Naive thymus-derived CD4-positive, alpha-beta T cell (primary cell): ENCODE data around the gene PODXL. TPM values are rescaled to one million over a fixed set of nuclear protein-coding genes. Genes with fewer than 3 reads are reported as not detected.
"Not testable (repeated sequence)": the region's sequence is repeated elsewhere in the genome, so short reads cannot be mapped to it uniquely, and the experiment has no call there.

Source experiments
- ATAC-seq: fragments of 150-1000 bp; cut with Tn5 transposase; 2 replicates; pipeline ENCODE4 v1.10.0; 2021; ENCODE audit warnings: mild to moderate bottlenecking, moderate library complexity
- CTCF ChIA-PET: fragments of 350-600 bp; sonication (Branson Sonifier 250); formaldehyde crosslinking; loops from one replicate; lab custom pipeline; 2021; ENCODE audit warnings: antibody characterized with exemption; lab: Charles Lee
- POLR2A ChIA-PET: fragments of 350-600 bp; sonication (Branson Sonifier 250); formaldehyde crosslinking; loops from one replicate; lab custom pipeline; 2021; ENCODE audit warnings: antibody characterized with exemption, inconsistent platforms; lab: Charles Lee
- DNase-seq, 9 donors: peaks; one replicate each; pipeline versions ENCODE4 v3.0.0 to v3.0.0-alpha.2; 2020 to 2022; ENCODE audit warnings: mixed read lengths in 1 of 9
- H3K27ac ChIP-seq: one replicate; pipeline ENCODE4 v1.7.0; 2013; ENCODE audit warnings: mild to moderate bottlenecking, low read depth, low read length, moderate library complexity
- H3K27me3 ChIP-seq, 2 donors: one replicate each; pipeline ENCODE4 v1.7.0; 2013; ENCODE audit warnings: low read length in 2 of 2, mild to moderate bottlenecking in 2 of 2, moderate library complexity in 2 of 2; ENCODE audit not compliant: control insufficient read depth in 2 of 2, insufficient read depth in 2 of 2
- H3K36me3 ChIP-seq, 3 experiments: 1 replicate in 2 of 3; 2 replicates in 1 of 3; pipeline ENCODE4 v1.7.0; 2013; ENCODE audit warnings: low read length in 3 of 3, mild to moderate bottlenecking in 3 of 3, moderate library complexity in 1 of 3; ENCODE audit not compliant: insufficient read depth in 3 of 3, control insufficient read depth in 2 of 3
- H3K4me1 ChIP-seq, 2 donors: one replicate each; pipeline ENCODE4 v1.7.0; 2013; ENCODE audit warnings: low read length in 2 of 2, mild to moderate bottlenecking in 2 of 2, moderate library complexity in 1 of 2; ENCODE audit not compliant: control insufficient read depth in 2 of 2, insufficient read depth in 2 of 2
- H3K4me3 ChIP-seq: 2 replicates; pipeline ENCODE4 v1.7.0; 2013; ENCODE audit warnings: mild to moderate bottlenecking, low read length
- H3K9me3 ChIP-seq, 3 experiments: 1 replicate in 2 of 3; 2 replicates in 1 of 3; pipeline ENCODE4 v1.7.0; 2013; ENCODE audit warnings: low read length in 3 of 3; ENCODE audit not compliant: control insufficient read depth in 2 of 3
- H3K27ac Mint-ChIP-seq, 9 donors: one replicate each; pipeline ENCODE4 v1.8.0; 2020 to 2022; ENCODE audit warnings: mixed read lengths in 9 of 9, mild to moderate bottlenecking in 8 of 9, moderate library complexity in 5 of 9, inconsistent platforms in 2 of 9
- H3K27me3 Mint-ChIP-seq, 5 donors: one replicate each; pipeline ENCODE4 v1.8.0; 2021 to 2022; ENCODE audit warnings: mixed read lengths in 5 of 5, mild to moderate bottlenecking in 1 of 5
- H3K36me3 Mint-ChIP-seq, 5 donors: one replicate each; pipeline ENCODE4 v1.8.0; 2020 to 2022; ENCODE audit warnings: mixed read lengths in 5 of 5, mild to moderate bottlenecking in 3 of 5, inconsistent platforms in 1 of 5
- H3K4me1 Mint-ChIP-seq, 7 donors: one replicate each; pipeline ENCODE4 v1.8.0; 2020 to 2022; ENCODE audit warnings: mixed read lengths in 7 of 7, mild to moderate bottlenecking in 3 of 7, inconsistent platforms in 1 of 7
- H3K4me3 Mint-ChIP-seq, 10 donors: one replicate each; pipeline ENCODE4 v1.8.0; 2020 to 2022; ENCODE audit warnings: mild to moderate bottlenecking in 10 of 10, mixed read lengths in 10 of 10, moderate library complexity in 6 of 10, inconsistent platforms in 2 of 10
- H3K9me3 Mint-ChIP-seq, 11 donors: one replicate each; pipeline ENCODE4 v1.8.0; 2020 to 2022; ENCODE audit warnings: mixed read lengths in 11 of 11, mild to moderate bottlenecking in 4 of 11, inconsistent platforms in 1 of 11, moderate library complexity in 1 of 11
- intact Hi-C, 2 donors: fragments of 100-400 bp; cut with micrococcal nuclease; formaldehyde crosslinking; loops; one replicate each; pipeline ENCODE4 v1.15.1; 2023
- polyA plus RNA-seq, 2 donors: library from polyadenylated mRNA; unstranded; fragments of 300-500 nt; fragmentation: Illumina TruSeq; gene quantifications; one replicate each; pipeline ENCODE4 v1.2.3, GENCODE V29; 2021
- total RNA-seq, 6 experiments: library from RNA in 5 of 6; stranded (reverse) in 5 of 6; gene quantifications; 1 replicate in 5 of 6; 2 replicates in 1 of 6; pipeline ENCODE4 v1.2.3 and lab custom pipeline; 2021 to 2026

The PODXL gene
- total and polyA plus RNA-seq, 7 experiments from 2014 or later = 0.05 to 1.4 (median 0.32) TPM

DNA sequence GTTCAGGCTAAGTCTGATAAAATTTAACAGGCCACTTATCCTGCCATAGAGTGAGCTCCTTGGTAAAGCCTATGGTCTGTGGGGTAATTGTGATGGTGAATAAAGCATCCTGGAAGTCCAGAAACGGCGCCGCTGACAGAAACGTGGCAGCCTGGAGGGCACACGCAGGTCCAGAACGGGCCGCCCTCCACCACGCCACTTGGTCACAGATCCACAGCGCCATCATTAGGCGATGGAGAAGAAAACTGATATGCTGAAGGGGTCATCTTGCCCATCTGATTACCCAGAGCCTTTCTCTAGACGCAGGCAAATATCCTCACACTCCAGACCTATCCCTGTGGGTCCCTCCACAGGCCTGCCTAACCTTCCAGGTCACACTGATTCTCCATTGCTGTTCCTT, 37.8 kb downstream of the PODXL start:
- Mint-ChIP-seq H3K36me3 (peaks cover 0 to 9% (median 0%) of the 10 kb centered on the region in 5 donors), H3K27ac (no peak overlapping the region), H3K9me3 (peaks cover 0 to 2% (median 0%) of the 10 kb centered on the region in 11 donors), H3K27me3 (peaks cover 0 to 3% (median 0%) of the 10 kb centered on the region in 5 donors), H3K4me1 (peaks cover 3 to 17% (median 12%) of the 10 kb centered on the region in 7 donors), H3K4me3 (no peak overlapping the region)
- H3K4me3 ChIP-seq = no peak overlapping the region
- POLR2A ChIA-PET = no interaction called here
- no peaks in the 10 kb centered on the region for H3K9me3 ChIP-seq
- ATAC-seq (no peak), DNase-seq (no peak)
- H3K27me3 ChIP-seq = no peaks in the 10 kb centered on the region
- CTCF ChIA-PET = interaction anchor here (0.8 kb wide), 1 partner anchor 13 kb away, joined by 3 read pairs; no protein-coding TSS in a partner anchor
- no peak overlapping the region for H3K27ac ChIP-seq
- H3K36me3 ChIP-seq = no peaks in the 10 kb centered on the region
- intact Hi-C loops = loop anchor here in 1 of 2 donors (10.0 kb wide), 1 partner anchor 624 kb away; no protein-coding TSS in a partner anchor
- peaks cover 0 to 5% of the 10 kb centered on the region in 2 donors for H3K4me1 ChIP-seq

DNA sequence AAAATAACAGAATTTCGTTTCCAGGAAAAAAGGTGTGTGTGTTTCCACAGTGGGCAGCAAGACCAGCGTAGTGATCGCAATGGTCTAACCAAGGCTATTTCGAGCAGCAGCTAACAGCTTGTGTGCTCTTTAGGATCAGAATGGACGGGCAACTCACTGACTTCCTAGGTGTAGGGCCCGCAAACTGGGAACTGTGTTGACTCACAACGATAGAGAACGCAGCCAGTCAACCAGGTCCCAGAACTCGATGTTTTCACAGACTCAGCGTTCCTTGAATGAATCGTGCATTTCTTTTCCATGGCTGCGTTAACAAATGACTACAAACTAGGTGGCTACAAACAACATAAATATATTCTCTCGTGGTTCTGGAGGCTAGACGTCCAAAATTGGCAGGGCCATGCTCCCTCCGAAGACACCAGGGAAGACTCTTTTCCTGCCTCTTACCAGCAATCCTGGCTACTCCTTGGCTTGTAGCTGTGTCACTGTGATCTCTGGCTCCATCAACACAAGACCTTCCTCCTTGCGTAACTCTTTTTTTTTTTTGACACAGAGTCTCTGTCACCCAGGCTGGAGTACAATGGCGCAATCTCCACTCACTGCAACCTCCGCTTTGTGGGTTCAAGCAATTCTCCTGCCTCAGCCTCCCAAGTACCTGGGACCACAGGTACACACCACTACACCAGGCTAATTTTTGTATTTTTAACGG, 39.1 kb downstream of the PODXL start:
- no peaks in the 10 kb centered on the region for H3K36me3 ChIP-seq
- H3K36me3 Mint-ChIP-seq = peaks cover 0 to 3% (median 0%) of the 10 kb centered on the region in 5 donors
- DNase-seq = no peak
- peaks cover 2 to 4% of the 10 kb centered on the region in 2 donors for H3K4me1 ChIP-seq
- peaks cover 0 to 1% (median 0%) of the 10 kb centered on the region in 11 donors for H3K9me3 Mint-ChIP-seq
- no peak overlapping the region for H3K27ac Mint-ChIP-seq
- H3K4me1 Mint-ChIP-seq = peaks cover 11 to 17% (median 12%) of the 10 kb centered on the region in 7 donors
- ChIA-PET POLR2A (no interaction called here), CTCF (no interaction called here)
- H3K9me3 ChIP-seq = no peaks in the 10 kb centered on the region
- no peak overlapping the region for H3K4me3 Mint-ChIP-seq
- intact Hi-C loops = loop anchor here in 1 of 2 donors (10.0 kb wide), 1 partner anchor 623 kb away; no protein-coding TSS in a partner anchor
- no peak overlapping the region for H3K27ac ChIP-seq
- no peak overlapping the region for H3K4me3 ChIP-seq
- no peaks in the 10 kb centered on the region for H3K27me3 ChIP-seq
- H3K27me3 Mint-ChIP-seq = peaks cover 0 to 3% (median 0%) of the 10 kb centered on the region in 5 donors
- ATAC-seq = no peak

DNA sequence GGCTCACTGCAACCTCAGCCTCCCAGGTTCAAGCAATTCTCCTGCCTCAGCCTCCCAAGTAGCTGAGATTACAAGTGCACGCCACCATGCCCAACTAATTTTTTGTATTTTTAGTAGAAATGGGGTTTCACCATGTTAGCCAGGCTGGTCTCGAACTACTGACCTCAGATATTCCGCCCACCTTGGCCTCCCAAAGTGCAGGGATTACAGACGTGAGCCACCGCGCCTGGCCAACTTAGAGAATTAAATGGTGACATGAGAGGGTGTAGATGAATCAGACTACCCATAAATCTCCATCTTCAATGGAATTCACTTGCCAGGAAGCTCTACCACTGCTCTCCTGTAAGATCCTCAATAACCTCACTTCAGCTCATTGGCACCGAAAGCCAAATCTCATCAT, 41.0 kb downstream of the PODXL start:
- H3K4me3 Mint-ChIP-seq, H3K4me3 ChIP-seq, H3K27ac ChIP-seq, H3K27me3 Mint-ChIP-seq, H3K27me3 ChIP-seq, H3K9me3 ChIP-seq, H3K36me3 Mint-ChIP-seq, H3K36me3 ChIP-seq, H3K9me3 Mint-ChIP-seq, POLR2A ChIA-PET, H3K4me1 ChIP-seq, ATAC-seq, H3K27ac Mint-ChIP-seq, DNase-seq: not testable (repeated sequence)
- intact Hi-C loops = loop anchor here in 1 of 2 donors (10.0 kb wide), 1 partner anchor 621 kb away; no protein-coding TSS in a partner anchor
- peaks cover 11 to 17% (median 14%) of the 10 kb centered on the region in 7 donors for H3K4me1 Mint-ChIP-seq
- CTCF ChIA-PET = interaction anchor here (1.8 kb wide), 1 partner anchor 9 kb away, joined by 4 read pairs; no protein-coding TSS in a partner anchor

DNA sequence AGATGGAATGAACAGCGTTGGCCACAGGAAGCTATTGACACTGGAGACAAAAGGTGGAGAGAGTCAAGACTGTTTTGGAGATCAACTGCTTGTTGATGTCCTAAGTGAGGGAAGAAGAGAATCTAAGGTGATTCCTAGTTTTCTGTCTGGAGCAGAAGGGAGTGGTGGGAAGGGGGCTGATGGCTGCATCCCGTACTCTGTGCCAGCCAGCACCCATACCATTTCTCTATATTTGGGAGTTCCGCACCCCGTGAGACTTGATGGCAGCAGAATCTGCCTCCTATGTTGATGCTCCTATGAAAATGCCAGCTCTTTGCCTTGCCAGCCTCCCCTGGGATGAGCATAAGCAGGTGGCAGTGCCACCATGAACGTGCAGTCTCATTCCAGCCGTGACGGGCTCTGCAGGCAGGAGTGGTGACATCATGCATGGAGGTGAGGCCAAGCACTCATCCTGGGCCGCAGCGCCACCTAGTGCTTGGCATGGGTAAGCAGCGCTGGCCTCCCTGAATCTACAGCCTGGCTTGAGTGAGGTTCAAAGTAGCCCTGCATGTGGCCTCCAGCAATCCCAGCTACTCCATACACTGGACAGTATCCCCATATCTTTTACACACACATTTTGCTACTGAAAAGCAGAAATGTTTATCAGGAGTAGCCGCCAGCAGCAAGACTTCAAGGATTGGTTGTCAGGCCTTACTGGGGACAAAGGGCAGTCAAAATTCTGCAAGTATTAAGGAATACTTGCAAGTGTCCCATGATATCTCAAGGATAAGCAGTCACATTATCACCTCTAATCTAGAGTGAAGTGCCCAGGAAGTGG, 43.0 kb downstream of the PODXL start:
- peaks cover 11 to 22% (median 19%) of the 10 kb centered on the region in 7 donors for H3K4me1 Mint-ChIP-seq
- peaks cover 0 to 3% (median 0%) of the 10 kb centered on the region in 11 donors for H3K9me3 Mint-ChIP-seq
- H3K9me3 ChIP-seq = no peaks in the 10 kb centered on the region
- peak overlapping the region in 5 of 10 donors; percentile 33 to 65 (median 47) for H3K4me3 Mint-ChIP-seq
- intact Hi-C loops = loop anchor here (1.0 to 10.0 kb wide), 5 partner anchors 141 to 638 kb away; no protein-coding TSS in a partner anchor
- H3K4me1 ChIP-seq = peaks cover 0 to 4% of the 10 kb centered on the region in 2 donors
- H3K4me3 ChIP-seq = no peak overlapping the region
- H3K27me3 Mint-ChIP-seq = peaks cover 0 to 13% (median 3%) of the 10 kb centered on the region in 5 donors
- H3K36me3 Mint-ChIP-seq = peaks cover 0 to 3% (median 0%) of the 10 kb centered on the region in 5 donors
- no peaks in the 10 kb centered on the region for H3K36me3 ChIP-seq
- H3K27ac ChIP-seq = no peak overlapping the region
- DNase-seq (peak; percentile 39 to 80 (median 65)), ATAC-seq (peak; percentile 98)
- ChIA-PET POLR2A (interaction anchor here (0.6 kb wide), 1 partner anchor 84 kb away, joined by 3 read pairs; no protein-coding TSS in a partner anchor), CTCF (interaction anchor here (0.6 to 2.3 kb wide), 4 partner anchors 11 to 58 kb away, joined by 3 to 5 read pairs (median 4); no protein-coding TSS in a partner anchor)
- H3K27ac Mint-ChIP-seq = peak overlapping the region in 3 of 9 donors; percentile 1 to 27 (median 21)
- H3K27me3 ChIP-seq = no peaks in the 10 kb centered on the region

DNA sequence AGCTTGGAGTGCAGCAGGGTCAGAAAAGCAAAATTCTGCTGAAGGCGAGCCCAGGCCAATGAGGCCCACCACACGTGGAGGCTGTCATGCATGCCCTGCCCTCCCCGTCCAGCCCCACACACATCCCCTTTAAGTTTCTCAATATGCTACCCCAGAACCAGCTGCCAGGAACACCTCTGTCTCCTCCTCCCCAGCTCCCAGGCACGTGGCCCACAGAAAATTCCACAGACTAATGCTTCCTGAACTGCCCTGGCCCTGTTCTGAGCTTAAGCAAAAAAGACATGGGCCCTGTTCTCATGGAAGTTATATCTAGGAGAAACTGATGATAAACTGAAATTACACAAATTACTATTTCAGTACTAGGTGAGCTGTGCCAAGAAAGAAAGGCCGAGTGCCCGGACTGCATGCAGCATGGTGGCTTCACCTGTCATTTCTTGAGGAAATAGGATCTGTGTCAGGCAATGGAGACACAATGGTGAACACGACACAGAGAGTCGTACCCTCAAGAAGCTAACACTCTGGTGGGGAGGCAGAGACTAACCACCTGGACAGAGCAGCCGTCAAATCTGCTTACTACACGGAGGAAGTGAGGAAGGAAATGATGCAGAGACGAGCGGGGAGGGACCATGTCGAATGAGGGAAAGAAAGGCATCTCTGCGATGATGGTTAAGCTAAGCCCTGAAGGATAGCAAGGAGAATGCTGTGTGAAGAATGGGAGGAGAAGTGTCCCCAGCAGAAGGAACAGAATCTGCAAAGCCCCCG, 44.5 kb downstream of the PODXL start:
- intact Hi-C loops = loop anchor here (2.0 to 10.0 kb wide), 2 partner anchors 443 to 617 kb away; no protein-coding TSS in a partner anchor
- H3K27ac Mint-ChIP-seq = no peak overlapping the region
- H3K27me3 Mint-ChIP-seq = peaks cover 0 to 21% (median 7%) of the 10 kb centered on the region in 5 donors

More for the DNA sequence above, 44.5 kb downstream of the PODXL start:
- H3K4me3 Mint-ChIP-seq = no peak overlapping the region
- H3K36me3 Mint-ChIP-seq = no peaks in the 10 kb centered on the region
- Histone ChIP-seq H3K4me3 (no peak overlapping the region), H3K4me1 (peaks cover 4 to 8% of the 10 kb centered on the region in 2 donors), H3K27me3 (peaks cover 0 to 2% of the 10 kb centered on the region in 2 donors), H3K9me3 (no peaks in the 10 kb centered on the region), H3K27ac (no peak overlapping the region), H3K36me3 (no peaks in the 10 kb centered on the region)
- peaks cover 0 to 3% (median 0%) of the 10 kb centered on the region in 11 donors for H3K9me3 Mint-ChIP-seq
- H3K4me1 Mint-ChIP-seq = peaks cover 20 to 32% (median 28%) of the 10 kb centered on the region in 7 donors
- ChIA-PET CTCF (interaction anchor here (0.8 to 2.3 kb wide), 3 partner anchors 9 to 626 kb away, joined by 3 to 5 read pairs (median 4); no protein-coding TSS in a partner anchor), POLR2A (interaction anchor here (0.6 kb wide), 1 partner anchor 831 kb away, joined by 3 read pairs; no protein-coding TSS in a partner anchor)
- no peak for ATAC-seq
- no peak for DNase-seq
